Measurements from ENCODE around the gene C4orf50.

- no peak for TF ChIP-seq REST (IDR thresholded peaks at IDR 0.05; ENCODE audit: insufficient read depth in 1 of 2, low read depth in 2 of 2, low read length in 2 of 2)
- TF ChIP-seq POLR2AphosphoS5 (IDR thresholded peaks at IDR 0.05; ENCODE audit: low read depth, low read length), result no peak
- no peak for TF ChIP-seq TAF1 (IDR thresholded peaks at IDR 0.05; ENCODE audit: borderline replicate concordance, insufficient read depth, low read length)
- TF ChIP-seq SIN3A (IDR thresholded peaks at IDR 0.05; ENCODE audit: borderline replicate concordance, insufficient read depth, low read length), result no peak
- TF ChIP-seq FOXP2 (optimal IDR thresholded peaks at IDR 0.05; ENCODE audit: borderline replicate concordance, extremely low read depth, extremely low read length, insufficient read depth), result no peak
These were observed 122.9 kb downstream of the C4orf50 start for GRCh38 chr4:5895287-5895686.

Data from PFSK-1 (cell line).